HG03135 (cell line): ENCODE measurements around the gene ITGAE.
"Not testable (repeated sequence)": the region's sequence is repeated elsewhere in the genome, so short reads cannot be mapped to it uniquely, and the experiment has no call there.

ENCODE experiments used
- ATAC-seq: cut with Tn5 transposase; IDR thresholded peaks from one replicate; pipeline ENCODE4 v1.9.1; 2021; ENCODE audit warnings: mild to moderate bottlenecking, moderate library complexity; ENCODE audit not compliant: unreplicated experiment

ITGAE gene

GRCh38 chr17:3796110-3796821, 4.7 kb downstream of the ITGAE start:
- ATAC-seq: peak; percentile 75

GRCh38 chr17:3795390-3796102, 5.4 kb downstream of the ITGAE start:
- no peak for ATAC-seq

- ATAC-seq: no peak
Measured at GRCh38 chr17:3794557-3795389, 6.2 kb downstream of the ITGAE start.

GRCh38 chr17:3794152-3794551, 6.8 kb downstream of the ITGAE start:
- not testable (repeated sequence) for ATAC-seq

GRCh38 chr17:3793258-3793657, 7.7 kb downstream of the ITGAE start:
- not testable (repeated sequence) for ATAC-seq

- ATAC-seq: no peak
Measured at GRCh38 chr17:3792481-3792880, 8.5 kb downstream of the ITGAE start.

- ATAC-seq: no peak
Measured at GRCh38 chr17:3788200-3788599, 12.8 kb downstream of the ITGAE start.

GRCh38 chr17:3785323-3785722, 15.7 kb downstream of the ITGAE start:
- ATAC-seq: not testable (repeated sequence)

- ATAC-seq: no peak
Measured at GRCh38 chr17:3782751-3783150, 18.2 kb downstream of the ITGAE start.

- no peak for ATAC-seq
Measured at GRCh38 chr17:3780986-3781385, 20.0 kb downstream of the ITGAE start.

- ATAC-seq: no peak
Measured at GRCh38 chr17:3777366-3778120, 23.4 kb downstream of the ITGAE start.

- ATAC-seq: no peak
Measured at GRCh38 chr17:3773966-3774365, 27.0 kb downstream of the ITGAE start.

GRCh38 chr17:3773511-3773910, 27.5 kb downstream of the ITGAE start:
- no peak for ATAC-seq

- ATAC-seq: no peak
Measured at GRCh38 chr17:3772764-3773163, 28.2 kb downstream of the ITGAE start.

GRCh38 chr17:3771140-3771539, 29.8 kb downstream of the ITGAE start:
- ATAC-seq: no peak

- no peak for ATAC-seq
Measured at GRCh38 chr17:3770466-3770865, 30.5 kb downstream of the ITGAE start.

GRCh38 chr17:3768769-3769168, 32.2 kb downstream of the ITGAE start:
- ATAC-seq: no peak

- no peak for ATAC-seq
Measured at GRCh38 chr17:3768341-3768740, 32.6 kb downstream of the ITGAE start.

GRCh38 chr17:3766779-3767178, 34.2 kb downstream of the ITGAE start:
- no peak for ATAC-seq

- no peak for ATAC-seq
Measured at GRCh38 chr17:3765981-3766380, 35.0 kb downstream of the ITGAE start.

GRCh38 chr17:3763777-3764170, 37.2 kb downstream of the ITGAE start:
- no peak for ATAC-seq
